T47D (cell line): ENCODE results near the gene KRT7.
"Not testable (repeated sequence)": the region's sequence is repeated elsewhere in the genome, so short reads cannot be mapped to it uniquely, and the experiment has no call there.

ENCODE experiments used
- DNase-seq, 2 experiments: peaks; one replicate each; pipeline versions ENCODE4 v3.0.0 to v3.0.0-alpha.2; 2011 to 2012; ENCODE audit warnings: low read depth in 1 of 2, low spot score in 1 of 2
- JUND ChIP-seq: IDR thresholded peaks from 2 replicates; pipeline ENCODE4 v1.6.1; 2012; ENCODE audit warnings: low read depth
- in situ Hi-C: cut with HindIII; loops from 2 replicates; pipeline ENCODE4 v1.10.0; 2016; ENCODE audit warnings: low sequenced_read_pairs, low pct_unique_long_range_greater_than_20kb

The KRT7 gene

GRCh38 chr12:52254180-52254964, 21.3 kb downstream of the KRT7 start:
- in situ Hi-C loops, result no loop called here
- DNase-seq, result no peak
- TF ChIP-seq JUND, result no peak

- in situ Hi-C loops, result no loop called here
These were observed 22.1 kb downstream of the KRT7 start for GRCh38 chr12:52254965-52255751.

GRCh38 chr12:52255926-52256583, 23.0 kb downstream of the KRT7 start:
- no peak for DNase-seq
- in situ Hi-C loops, result no loop called here
- no peak for TF ChIP-seq JUND

More at GRCh38 chr12:52254965-52255751, 22.1 kb downstream of the KRT7 start:
- no peak for TF ChIP-seq JUND
- DNase-seq, result no peak

GRCh38 chr12:52256584-52256935, 23.5 kb downstream of the KRT7 start:
- TF ChIP-seq JUND, result no peak
- no peak for DNase-seq
- in situ Hi-C loops, result no loop called here

- in situ Hi-C loops, result no loop called here
- no peak for TF ChIP-seq JUND
- no peak for DNase-seq
These were observed 24.1 kb downstream of the KRT7 start for GRCh38 chr12:52257074-52257551.

GRCh38 chr12:52257922-52258321, 24.9 kb downstream of the KRT7 start:
- in situ Hi-C loops, DNase-seq: not testable (repeated sequence)

GRCh38 chr12:52258335-52258901, 25.4 kb downstream of the KRT7 start:
- TF ChIP-seq JUND, result no peak
- in situ Hi-C loops, result no loop called here
- no peak for DNase-seq

GRCh38 chr12:52259657-52260243, 26.7 kb downstream of the KRT7 start:
- TF ChIP-seq JUND, result no peak
- no peak for DNase-seq
- in situ Hi-C loops, result no loop called here

- no peak for TF ChIP-seq JUND
- no peak for DNase-seq
- in situ Hi-C loops, result no loop called here
These were observed 27.5 kb downstream of the KRT7 start for GRCh38 chr12:52260361-52261207.

GRCh38 chr12:52261208-52261484, 28.1 kb downstream of the KRT7 start:
- TF ChIP-seq JUND, result no peak
- no peak for DNase-seq
- in situ Hi-C loops, result no loop called here

- no peak for DNase-seq
- in situ Hi-C loops, result no loop called here
- no peak for TF ChIP-seq JUND
These were observed 29.2 kb downstream of the KRT7 start for GRCh38 chr12:52262286-52262685.
